Spleen (tissue), 7 donors: Measurements from ENCODE around the gene RND2.

Experiments used
- POLR2A ChIP-seq, 3 donors: fragments of 450-650 bp; IDR thresholded peaks; one replicate each; pipeline ENCODE4 v1.5.1; 2017; ENCODE audit warnings: antibody characterized with exemption in 3 of 3, mild to moderate bottlenecking in 1 of 3
- POLR2AphosphoS5 ChIP-seq, 3 donors: sonication (generic); formaldehyde crosslinking; IDR thresholded peaks; one replicate each; pipeline ENCODE4 v1.5.1; 2017; ENCODE audit warnings: antibody characterized with exemption in 3 of 3
- TF ChIP-seq, protein P1 (sequence below), 11 experiments: fragments of 200-600 bp in 7 of 11; fragments of 450-650 bp in 4 of 11; sonication (generic) in 4 of 11; IDR thresholded peaks in 8 of 11; conservative IDR thresholded peaks in 3 of 11; 1 replicate in 7 of 11; 2 replicates in 4 of 11; pipeline versions ENCODE4 v1.4.0 to v1.8.0; 2016 to 2021; ENCODE audit warnings: antibody characterized with exemption in 11 of 11, inconsistent platforms in 4 of 11, mild to moderate bottlenecking in 1 of 11
- donor health status: DM: no; HTN: no; CAD: no; lungs with moderate emphysema.
- donor health status: DM: no; HTN: no; CAD: no.
- donor health status: DM: no; HTN: no; CAD: no.

DNA sequence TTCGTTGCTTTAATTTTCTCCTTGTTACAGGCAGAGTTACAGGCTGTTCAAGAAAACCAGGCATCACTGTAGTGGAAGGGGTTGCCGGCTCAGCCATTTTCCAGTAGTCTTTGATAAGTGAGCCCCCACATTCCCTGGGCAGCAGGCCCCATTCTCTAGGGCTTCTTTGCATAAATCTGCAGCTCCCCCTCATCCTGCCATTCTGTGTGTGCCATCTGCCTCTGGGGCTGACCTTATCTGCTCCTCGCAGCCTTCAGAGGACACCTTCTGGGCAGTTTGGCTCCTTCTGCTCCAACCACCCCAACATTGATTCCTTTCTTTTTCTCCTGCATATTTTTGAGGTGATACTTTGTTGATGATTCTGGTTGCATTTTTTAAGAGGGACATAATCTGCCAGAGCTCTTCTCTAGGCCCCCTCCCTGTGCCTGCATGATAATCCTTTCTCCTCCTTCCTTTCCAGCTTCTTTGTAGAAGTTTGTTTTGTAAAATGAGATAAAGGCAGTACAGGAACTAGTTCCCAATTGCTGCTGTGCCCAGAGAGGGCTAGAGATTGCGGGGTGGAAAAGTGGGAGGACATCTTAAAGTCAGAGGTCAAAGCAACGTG, 17.1 kb downstream of the RND2 start:
- TF ChIP-seq, protein P1, sequence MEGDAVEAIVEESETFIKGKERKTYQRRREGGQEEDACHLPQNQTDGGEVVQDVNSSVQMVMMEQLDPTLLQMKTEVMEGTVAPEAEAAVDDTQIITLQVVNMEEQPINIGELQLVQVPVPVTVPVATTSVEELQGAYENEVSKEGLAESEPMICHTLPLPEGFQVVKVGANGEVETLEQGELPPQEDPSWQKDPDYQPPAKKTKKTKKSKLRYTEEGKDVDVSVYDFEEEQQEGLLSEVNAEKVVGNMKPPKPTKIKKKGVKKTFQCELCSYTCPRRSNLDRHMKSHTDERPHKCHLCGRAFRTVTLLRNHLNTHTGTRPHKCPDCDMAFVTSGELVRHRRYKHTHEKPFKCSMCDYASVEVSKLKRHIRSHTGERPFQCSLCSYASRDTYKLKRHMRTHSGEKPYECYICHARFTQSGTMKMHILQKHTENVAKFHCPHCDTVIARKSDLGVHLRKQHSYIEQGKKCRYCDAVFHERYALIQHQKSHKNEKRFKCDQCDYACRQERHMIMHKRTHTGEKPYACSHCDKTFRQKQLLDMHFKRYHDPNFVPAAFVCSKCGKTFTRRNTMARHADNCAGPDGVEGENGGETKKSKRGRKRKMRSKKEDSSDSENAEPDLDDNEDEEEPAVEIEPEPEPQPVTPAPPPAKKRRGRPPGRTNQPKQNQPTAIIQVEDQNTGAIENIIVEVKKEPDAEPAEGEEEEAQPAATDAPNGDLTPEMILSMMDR (IDR thresholded peaks at IDR 0.05 in 8 of 11, conservative IDR thresholded peaks at IDR 0.05 in 3 of 11), result no peak
- TF ChIP-seq POLR2A (IDR thresholded peaks at IDR 0.05) (no peak), POLR2AphosphoS5 (IDR thresholded peaks at IDR 0.05) (no peak)
